IPS-20b (cell line): ENCODE measurements around the gene ROR1.

Experiments used
- H3K27ac ChIP-seq: one replicate; pipeline ENCODE4 v1.5.1; 2013; ENCODE audit warnings: low read length
- H3K27me3 ChIP-seq: 2 replicates; pipeline ENCODE4 v1.6.1; 2013; ENCODE audit warnings: mild to moderate bottlenecking, low read length, inconsistent platforms; ENCODE audit not compliant: insufficient read depth
- H3K36me3 ChIP-seq: 2 replicates; pipeline ENCODE4 v1.6.1; 2013; ENCODE audit warnings: low read depth, mild to moderate bottlenecking, inconsistent platforms, low read length, moderate library complexity; ENCODE audit not compliant: insufficient read depth
- H3K4me1 ChIP-seq: 2 replicates; pipeline ENCODE4 v1.6.1; 2013; ENCODE audit warnings: mild to moderate bottlenecking, control low read depth, inconsistent platforms, low read length, moderate library complexity; ENCODE audit not compliant: insufficient read depth
- H3K4me3 ChIP-seq: 2 replicates; pipeline ENCODE4 v1.5.1; 2013; ENCODE audit warnings: mild to moderate bottlenecking, low read length, inconsistent platforms
- H3K9ac ChIP-seq: 2 replicates; pipeline ENCODE4 v1.6.1; 2013; ENCODE audit warnings: low read depth, mild to moderate bottlenecking, inconsistent platforms, low read length, moderate library complexity
- H3K9me3 ChIP-seq: 2 replicates; pipeline ENCODE4 v1.6.1; 2013; ENCODE audit warnings: mild to moderate bottlenecking, low read depth, low read length, inconsistent platforms; ENCODE audit not compliant: insufficient read depth

The ROR1 gene

GRCh38 chr1:63906047-63906704, 132.4 kb downstream of the ROR1 start:
- peaks cover 61% of the 10 kb centered on the region for H3K4me1 ChIP-seq
- no peak overlapping the region for H3K27ac ChIP-seq
- H3K27me3 ChIP-seq: no peaks in the 10 kb centered on the region
- H3K36me3 ChIP-seq: no peaks in the 10 kb centered on the region
- H3K9ac ChIP-seq: peak overlapping the region; percentile 33; the same call in 1 of the 2 replicates
- no peaks in the 10 kb centered on the region for H3K9me3 ChIP-seq
- H3K4me3 ChIP-seq: peak overlapping the region; percentile 28; the same call in 1 of the 2 replicates

DNA sequence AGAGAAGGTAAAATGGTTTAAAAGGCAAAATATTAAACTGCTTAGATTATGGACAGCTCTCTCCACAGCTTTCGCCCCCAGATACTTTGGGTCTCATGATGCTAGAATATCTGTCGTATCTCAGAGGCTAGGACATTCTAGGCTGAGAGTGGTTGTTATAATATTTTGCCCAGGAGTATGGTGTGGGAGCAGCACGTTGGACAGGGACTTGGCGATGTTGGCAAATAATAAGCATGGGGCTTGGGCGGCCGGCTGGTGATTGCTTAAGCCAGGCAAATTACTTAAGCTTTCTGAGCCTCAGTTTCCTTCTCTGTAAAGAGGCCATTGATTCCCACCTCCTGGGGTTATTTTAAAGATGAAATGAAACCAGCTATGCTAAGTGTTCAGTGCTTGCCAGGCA, 133.2 kb downstream of the ROR1 start:
- no peaks in the 10 kb centered on the region for H3K36me3 ChIP-seq
- H3K4me3 ChIP-seq: no peak overlapping the region
- H3K9me3 ChIP-seq: no peaks in the 10 kb centered on the region
- H3K27ac ChIP-seq: no peak overlapping the region
- H3K9ac ChIP-seq: no peak overlapping the region
- no peaks in the 10 kb centered on the region for H3K27me3 ChIP-seq
- H3K4me1 ChIP-seq: peaks cover 64% of the 10 kb centered on the region

DNA sequence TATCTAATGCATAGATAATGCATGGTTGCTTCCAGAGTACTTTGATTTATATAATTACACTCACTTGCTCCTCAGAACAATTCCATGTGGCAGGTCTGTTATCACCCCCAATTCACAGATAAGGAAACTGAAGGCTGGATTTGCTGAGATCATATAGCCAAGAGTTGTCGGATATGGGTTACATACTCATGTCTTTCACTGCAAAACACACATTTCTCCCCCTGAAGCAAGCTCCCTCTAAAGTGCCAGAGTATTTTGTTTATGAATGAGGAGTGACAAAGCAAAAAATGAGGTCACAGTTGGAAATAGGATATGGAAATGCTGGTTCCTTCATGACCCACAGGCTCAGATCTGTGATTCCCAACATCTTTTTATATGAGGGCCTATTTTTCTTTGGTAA, 134.2 kb downstream of the ROR1 start:
- Histone ChIP-seq H3K9ac (peak overlapping the region; percentile 39; the same call in 1 of the 2 replicates), H3K27ac (no peak overlapping the region), H3K4me3 (peak overlapping the region; percentile 39; the same call in 1 of the 2 replicates), H3K4me1 (peaks cover 72% of the 10 kb centered on the region), H3K9me3 (no peaks in the 10 kb centered on the region), H3K36me3 (no peaks in the 10 kb centered on the region), H3K27me3 (no peaks in the 10 kb centered on the region)

- Histone ChIP-seq H3K4me3 (no peak overlapping the region), H3K36me3 (no peaks in the 10 kb centered on the region), H3K27me3 (no peaks in the 10 kb centered on the region), H3K27ac (no peak overlapping the region), H3K4me1 (peaks cover 82% of the 10 kb centered on the region), H3K9me3 (no peaks in the 10 kb centered on the region), H3K9ac (no peak overlapping the region)
Observed at GRCh38 chr1:63909526-63909925, 135.7 kb downstream of the ROR1 start.

DNA sequence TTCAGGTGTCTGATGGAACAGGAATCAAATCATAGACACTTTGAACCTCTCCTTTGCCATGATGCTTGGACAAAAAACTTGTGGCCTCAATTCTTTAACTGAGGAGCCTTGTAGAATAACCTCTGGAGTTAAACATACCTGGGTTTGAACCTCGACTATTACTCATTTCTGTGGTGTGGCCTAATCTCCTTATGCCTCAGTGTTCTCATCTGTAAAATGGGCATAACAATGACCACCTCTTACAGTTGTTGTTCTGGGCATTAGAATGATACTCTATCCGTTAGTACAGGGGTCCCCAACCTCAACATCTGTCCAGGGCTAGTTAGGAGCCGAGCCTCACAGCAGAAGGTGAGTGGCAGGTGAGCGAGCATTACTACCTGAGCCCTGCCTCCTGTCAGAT, 137.2 kb downstream of the ROR1 start:
- Histone ChIP-seq H3K9me3 (no peaks in the 10 kb centered on the region), H3K9ac (no peak overlapping the region), H3K27me3 (no peaks in the 10 kb centered on the region), H3K27ac (no peak overlapping the region), H3K36me3 (no peaks in the 10 kb centered on the region), H3K4me3 (no peak overlapping the region), H3K4me1 (peaks cover 72% of the 10 kb centered on the region)

DNA sequence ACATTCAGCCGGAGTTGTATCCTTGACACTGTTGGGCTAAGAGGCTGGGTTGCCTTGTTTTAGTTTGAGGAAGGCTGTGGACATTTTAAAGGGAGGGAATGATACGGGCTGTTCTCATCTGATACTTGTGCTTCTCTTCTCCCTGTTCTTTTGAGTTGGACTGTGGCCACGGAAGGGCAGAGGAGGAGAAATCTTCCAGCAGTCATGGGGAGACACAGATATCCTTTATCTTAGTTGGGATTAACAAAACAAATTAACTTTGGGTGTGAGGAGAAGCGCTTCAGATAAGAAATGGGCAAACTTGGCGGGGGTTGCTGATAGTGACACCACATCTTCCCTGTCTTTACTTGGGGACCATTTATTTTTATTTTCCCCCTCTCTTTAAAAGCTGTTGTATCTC, 138.8 kb downstream of the ROR1 start:
- no peak overlapping the region for H3K27ac ChIP-seq
- no peaks in the 10 kb centered on the region for H3K36me3 ChIP-seq
- H3K4me3 ChIP-seq: no peak overlapping the region
- peaks cover 60% of the 10 kb centered on the region for H3K4me1 ChIP-seq
- no peaks in the 10 kb centered on the region for H3K27me3 ChIP-seq
- no peaks in the 10 kb centered on the region for H3K9me3 ChIP-seq
- no peak overlapping the region; the same call in 1 of the 2 replicates for H3K9ac ChIP-seq

GRCh38 chr1:63913533-63913932, 139.7 kb downstream of the ROR1 start:
- H3K9me3 ChIP-seq: no peaks in the 10 kb centered on the region
- no peak overlapping the region for H3K27ac ChIP-seq
- H3K27me3 ChIP-seq: no peaks in the 10 kb centered on the region
- peaks cover 56% of the 10 kb centered on the region for H3K4me1 ChIP-seq
- H3K9ac ChIP-seq: peak overlapping the region; percentile 23; the same call in 1 of the 2 replicates
- H3K36me3 ChIP-seq: no peaks in the 10 kb centered on the region
- H3K4me3 ChIP-seq: no peak overlapping the region

- Histone ChIP-seq H3K4me3 (no peak overlapping the region), H3K36me3 (no peaks in the 10 kb centered on the region), H3K9me3 (no peaks in the 10 kb centered on the region), H3K9ac (peak overlapping the region; percentile 23), H3K27me3 (no peaks in the 10 kb centered on the region), H3K4me1 (peaks cover 49% of the 10 kb centered on the region), H3K27ac (peak overlapping the region; percentile 39)
Observed at GRCh38 chr1:63914241-63914640, 140.4 kb downstream of the ROR1 start.

DNA sequence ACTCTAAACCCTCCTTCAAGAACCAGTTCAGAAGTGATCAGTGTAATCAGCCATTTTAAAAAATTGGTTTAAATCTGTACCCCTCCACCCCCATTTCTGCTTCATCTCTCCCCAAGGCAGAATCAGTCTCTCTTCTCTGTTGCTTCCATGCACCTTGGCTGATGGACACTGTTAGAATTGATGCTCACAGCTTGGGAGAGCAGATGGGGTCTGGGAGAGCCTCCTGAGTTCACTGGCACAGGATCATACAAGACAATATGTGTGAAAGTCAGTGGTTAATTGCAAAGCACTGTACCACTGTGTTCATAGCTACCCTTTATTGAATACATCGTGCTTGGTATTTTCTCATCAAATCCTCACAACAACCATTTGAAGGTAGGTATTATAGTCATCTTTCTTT, 140.9 kb downstream of the ROR1 start:
- Histone ChIP-seq H3K9me3 (no peaks in the 10 kb centered on the region), H3K27ac (peak overlapping the region; percentile 39), H3K9ac (no peak overlapping the region), H3K4me3 (no peak overlapping the region), H3K4me1 (peaks cover 48% of the 10 kb centered on the region), H3K27me3 (no peaks in the 10 kb centered on the region), H3K36me3 (no peaks in the 10 kb centered on the region)

DNA sequence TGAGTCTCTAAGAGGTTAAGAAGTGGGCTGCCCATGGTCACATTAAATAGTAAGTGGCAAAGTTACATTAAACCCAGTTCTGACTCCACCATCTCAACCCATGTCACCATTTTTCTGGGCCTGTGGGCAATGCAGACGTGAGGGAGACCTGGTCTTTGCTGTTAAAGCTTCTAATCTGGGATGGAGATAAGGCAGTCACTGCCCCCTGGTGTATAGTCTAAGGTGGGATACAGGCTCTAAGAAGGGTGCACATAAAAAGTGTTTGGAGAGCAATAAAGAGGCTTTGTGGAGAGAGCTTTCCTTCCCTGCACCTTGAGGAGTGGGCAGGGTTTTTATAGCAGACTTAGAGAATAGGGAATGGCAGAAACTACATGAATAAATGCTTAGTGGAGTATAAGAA, 141.3 kb downstream of the ROR1 start:
- H3K4me1 ChIP-seq: peaks cover 48% of the 10 kb centered on the region
- H3K9ac ChIP-seq: no peak overlapping the region
- H3K27me3 ChIP-seq: no peaks in the 10 kb centered on the region
- H3K9me3 ChIP-seq: no peaks in the 10 kb centered on the region
- H3K4me3 ChIP-seq: no peak overlapping the region
- no peak overlapping the region for H3K27ac ChIP-seq
- H3K36me3 ChIP-seq: no peaks in the 10 kb centered on the region

DNA sequence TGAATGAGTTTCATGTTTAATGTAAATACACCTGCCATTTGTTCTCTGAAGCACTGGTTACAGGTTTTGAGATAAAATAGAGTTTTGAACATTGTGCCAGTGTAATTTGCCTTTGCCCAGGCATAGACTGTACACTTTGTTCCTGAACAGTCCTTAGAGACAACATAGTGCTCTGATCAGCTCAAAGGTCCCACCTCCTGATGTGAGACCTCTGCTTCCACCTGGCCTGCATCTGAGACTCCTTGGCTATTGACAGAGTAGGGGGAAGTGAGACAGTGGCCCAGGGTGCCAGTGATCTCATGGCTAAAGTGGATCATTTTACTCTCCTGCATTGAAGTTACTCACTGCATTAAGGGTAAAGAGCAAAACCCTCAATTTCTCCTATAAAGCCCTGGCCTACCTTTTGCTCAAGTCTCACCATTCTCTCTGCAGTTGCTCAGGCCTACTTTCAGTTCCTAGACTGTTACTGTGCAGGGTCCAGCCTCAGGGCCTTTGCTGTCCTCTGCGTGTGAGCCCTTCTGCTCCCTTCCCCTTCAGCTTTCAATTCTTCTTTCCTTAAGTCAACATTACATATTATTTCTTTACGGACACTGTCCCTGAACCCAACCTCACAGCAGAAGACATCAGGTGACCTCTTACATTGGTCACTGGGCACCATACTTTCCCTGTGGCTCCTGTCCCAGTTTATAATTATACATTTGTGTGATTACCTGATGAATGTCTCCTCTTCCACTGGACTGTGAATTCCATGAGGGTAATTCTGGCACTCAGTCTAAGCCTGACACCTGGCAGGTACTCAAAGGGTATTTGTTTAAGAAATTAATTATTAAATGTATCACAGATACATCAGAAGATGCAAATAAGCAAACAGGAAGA, 142.9 kb downstream of the ROR1 start:
- H3K9ac ChIP-seq: no peak overlapping the region
- H3K4me1 ChIP-seq: peaks cover 55% of the 10 kb centered on the region
- no peaks in the 10 kb centered on the region for H3K27me3 ChIP-seq
- H3K36me3 ChIP-seq: no peaks in the 10 kb centered on the region
- H3K9me3 ChIP-seq: no peaks in the 10 kb centered on the region
- H3K27ac ChIP-seq: no peak overlapping the region
- H3K4me3 ChIP-seq: no peak overlapping the region
